ENCODE data around the gene CMTM8.
"Not testable (repeated sequence)": the region's sequence is repeated elsewhere in the genome, so short reads cannot be mapped to it uniquely, and the experiment has no call there.

CMTM8 gene

DNA sequence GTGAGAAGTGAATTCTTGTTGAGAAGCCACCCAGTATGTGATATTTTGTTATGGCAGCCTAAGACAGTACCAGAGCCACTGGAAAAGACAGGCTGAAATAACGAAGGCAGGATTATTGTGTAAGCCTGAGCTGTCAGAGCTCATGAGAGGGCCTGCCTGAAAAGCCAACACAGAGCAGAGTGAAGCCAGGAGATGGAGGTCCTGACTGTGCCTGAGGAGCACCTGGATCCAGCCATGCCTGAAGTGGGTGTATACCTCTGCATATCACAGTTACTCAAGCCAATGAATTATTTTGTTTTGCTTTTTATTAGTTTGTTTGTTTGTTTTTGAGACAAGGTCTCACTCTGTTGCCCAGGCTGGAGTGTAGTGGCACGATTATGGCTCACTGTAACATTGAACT, 149.0 kb downstream of the CMTM8 start:
- DNase-seq: no peak

DNA sequence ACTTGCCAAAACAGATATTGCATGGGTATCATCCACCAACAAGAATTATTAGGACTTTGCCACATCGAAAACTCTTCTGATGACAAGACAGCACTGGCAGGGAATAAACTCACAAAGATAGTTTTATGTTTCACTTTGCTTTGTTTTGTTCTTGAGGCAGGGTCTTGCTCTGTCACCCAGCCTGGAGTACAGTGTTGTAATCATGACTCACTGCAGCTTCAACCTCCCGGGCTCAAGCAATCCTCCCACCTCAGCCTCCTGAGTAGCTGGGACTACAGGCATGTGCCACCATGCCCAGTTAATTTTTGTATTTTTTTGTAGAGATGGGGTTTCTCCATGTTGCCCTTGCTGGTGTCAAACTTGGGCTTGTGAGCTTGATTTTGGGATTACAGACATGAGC, 151.1 kb downstream of the CMTM8 start:
- DNase-seq: not testable (repeated sequence)

DNA sequence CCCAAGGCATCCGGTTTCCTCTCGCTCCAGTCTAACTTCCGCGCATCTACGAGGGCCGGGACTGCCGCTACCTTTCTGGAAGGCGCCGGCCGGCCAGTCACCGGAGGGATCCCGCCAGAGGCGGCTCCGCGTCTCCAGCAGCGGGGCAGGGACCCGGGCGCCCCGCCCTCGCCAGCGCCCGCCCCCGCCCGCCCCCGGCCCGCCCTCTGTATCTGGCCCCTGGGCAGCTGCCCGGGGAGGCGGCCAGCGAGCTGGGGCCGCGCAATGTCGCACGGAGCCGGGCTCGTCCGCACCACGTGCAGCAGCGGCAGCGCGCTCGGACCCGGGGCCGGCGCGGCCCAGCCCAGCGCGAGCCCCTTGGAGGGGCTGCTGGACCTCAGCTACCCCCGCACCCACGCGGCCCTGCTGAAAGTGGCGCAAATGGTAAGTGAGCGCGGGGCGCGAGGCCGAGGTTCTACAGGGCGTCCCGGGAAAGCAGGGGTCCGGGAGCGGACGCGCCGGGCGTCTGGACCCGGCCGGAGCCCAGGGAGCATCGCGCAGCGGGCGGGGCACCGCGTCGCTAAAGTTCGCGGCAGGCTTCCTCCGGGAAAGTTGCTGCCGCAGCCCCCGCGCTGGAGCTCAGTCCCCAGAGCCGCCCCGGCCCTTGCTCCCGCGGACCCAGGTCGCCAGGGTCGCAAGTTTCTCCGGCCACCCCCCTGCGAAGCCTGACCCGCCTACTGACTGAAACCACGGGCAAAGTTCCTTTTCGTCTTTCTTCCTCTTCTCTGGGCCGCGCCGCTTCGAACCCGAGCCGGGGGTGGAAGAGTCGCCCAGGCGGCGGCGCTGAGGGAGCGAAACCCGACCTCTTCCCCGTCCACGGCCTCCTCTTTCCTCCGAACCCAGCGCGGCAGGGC, 153.4 kb downstream of the CMTM8 start, which contains the start of gene CMTM7:
CMTM7 (plus strand) TSS at position 211 of the 893 bp plus-strand sequence; CDS start at position 265, 54 bp downstream.
- DNase-seq: no peak

DNA sequence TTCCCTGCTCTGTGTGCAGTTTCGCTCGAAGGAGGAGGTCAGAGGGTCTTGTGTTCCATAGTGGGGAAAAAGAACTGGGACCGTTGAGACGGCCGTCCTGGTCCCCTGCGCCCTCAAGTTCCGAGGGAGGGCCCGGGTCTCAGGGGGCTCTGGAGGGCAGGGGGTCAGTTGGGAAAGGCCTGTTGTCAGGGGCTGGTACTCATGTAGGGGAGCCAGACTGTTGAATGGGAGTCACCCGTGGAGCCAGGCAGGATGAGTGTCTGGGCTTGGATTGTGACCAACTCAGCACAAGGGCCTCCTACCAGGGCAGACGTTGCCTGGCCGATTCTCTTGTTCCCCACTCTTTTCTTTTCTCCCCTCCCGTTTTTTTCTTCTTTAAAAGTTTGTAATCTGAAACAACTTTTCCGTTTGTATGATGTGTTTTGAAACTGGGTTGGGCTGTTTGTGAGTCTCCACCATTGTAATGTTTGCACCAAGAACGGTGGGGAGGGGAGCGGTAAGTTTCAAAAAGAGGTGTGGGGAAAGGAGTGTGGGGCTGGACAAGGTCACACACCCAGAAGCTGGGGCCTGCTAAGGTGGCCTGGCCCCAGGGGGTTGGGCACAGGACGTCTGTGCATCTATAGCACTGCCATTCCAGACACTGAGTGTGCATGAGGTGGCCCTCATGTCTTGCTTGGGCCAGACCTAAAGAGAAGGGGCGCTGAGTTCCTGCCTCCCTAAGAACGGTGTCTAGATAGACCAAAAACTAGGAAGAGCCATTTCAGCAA, 154.2 kb downstream of the CMTM8 start:
- no peak for DNase-seq

DNA sequence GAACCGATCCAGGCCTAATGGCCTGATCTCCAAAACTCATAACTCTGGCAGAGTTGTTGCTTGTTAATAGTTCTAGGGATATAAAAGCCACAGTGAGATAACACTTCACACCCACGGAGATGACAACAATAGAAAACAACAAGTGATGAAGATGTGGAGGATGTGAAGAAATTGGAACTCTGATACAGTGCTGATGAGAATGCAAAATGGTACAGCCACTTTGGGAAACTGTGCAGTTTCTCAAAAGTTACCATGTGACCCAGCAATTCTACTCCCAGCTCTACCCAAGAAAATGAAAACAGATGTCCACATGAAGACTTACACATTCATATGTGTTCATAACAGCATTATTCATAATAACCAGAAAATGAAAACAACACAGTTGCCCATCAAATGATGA, 157.0 kb downstream of the CMTM8 start:
- DNase-seq: no peak

DNA sequence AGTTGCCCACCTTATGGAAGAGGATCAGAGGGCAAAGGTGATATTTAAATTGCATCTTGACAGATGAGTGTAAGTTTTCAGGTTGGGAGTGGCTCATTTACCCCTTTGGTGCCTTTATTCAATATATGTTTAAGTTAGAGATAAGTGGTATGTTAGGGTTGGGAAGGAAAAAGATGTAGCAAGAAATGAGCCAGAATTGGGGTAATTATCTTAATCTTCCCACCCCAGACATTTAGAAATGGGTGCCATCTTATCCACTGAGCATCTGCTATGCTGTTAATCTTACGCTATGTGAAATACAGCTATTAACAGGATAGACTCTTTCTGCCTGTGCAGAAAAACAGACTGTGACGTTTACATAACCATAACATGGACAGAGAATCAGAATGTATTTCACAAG, 159.5 kb downstream of the CMTM8 start:
- DNase-seq: no peak

DNA sequence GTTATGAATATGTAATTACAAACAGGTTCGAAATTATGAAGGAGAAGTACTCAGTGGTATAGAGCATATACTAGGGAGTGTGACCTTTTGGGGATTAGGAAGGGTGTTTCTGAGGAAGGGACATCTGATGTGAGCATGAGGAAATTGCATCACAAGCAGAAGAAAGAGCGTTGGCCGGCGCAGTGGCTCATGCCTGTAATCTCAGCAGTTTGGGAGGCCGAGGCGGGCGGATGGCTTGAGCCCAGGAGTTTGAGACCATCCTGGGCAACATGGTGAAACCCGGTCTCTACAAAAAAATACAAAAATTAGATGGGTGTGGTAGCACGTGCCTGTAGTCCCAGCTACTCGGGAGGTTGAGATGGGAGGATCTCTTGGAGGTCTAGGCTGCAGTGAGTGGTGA, 160.1 kb downstream of the CMTM8 start:
- DNase-seq: no peak

DNA sequence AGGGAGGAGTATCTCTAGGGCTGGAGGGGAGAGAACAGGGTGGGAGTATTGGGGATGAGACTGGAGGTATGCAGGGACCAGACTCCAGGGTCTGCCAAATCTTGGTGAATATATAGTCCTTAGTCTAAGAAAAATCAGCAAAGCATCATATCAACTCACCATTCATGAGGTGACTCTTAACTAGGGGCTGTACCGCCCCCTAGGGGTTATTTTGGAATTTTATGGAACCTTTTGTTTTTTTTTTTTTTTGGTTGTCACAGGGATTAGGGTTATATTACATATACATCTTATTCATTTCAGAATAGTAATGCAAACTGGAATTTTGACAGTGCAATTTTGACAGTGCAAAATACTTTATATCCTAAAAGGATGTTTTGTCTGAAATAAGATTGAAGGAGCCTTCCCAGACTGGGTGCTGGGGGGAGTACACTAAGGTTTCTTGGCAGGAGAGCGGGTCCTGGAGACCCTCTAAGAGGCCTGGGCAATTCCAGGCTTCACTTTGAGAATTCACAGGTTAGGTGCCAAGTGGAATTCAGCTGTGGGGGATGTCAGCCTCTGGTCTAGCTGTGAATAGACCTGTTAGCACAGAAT, 160.6 kb downstream of the CMTM8 start:
- DNase-seq: no peak

DNA sequence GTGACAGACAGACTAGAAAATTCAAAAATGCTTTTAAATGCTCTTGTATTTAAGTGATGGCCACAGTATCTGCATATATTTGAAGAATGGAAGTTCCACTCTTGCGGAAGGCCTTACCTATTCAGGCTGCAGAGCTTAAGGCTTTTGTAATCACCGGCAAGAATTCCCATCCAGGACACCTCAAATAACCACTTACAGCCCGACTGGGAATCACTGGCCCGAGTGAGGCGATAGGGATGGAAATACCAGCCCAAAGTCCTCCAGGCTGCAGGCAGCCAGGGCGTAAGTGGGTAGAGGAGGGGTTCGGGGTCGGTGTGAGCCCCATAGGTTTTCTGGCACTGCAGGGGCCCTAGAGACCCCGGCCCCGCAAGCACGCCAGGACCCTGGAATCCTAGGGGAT, 162.6 kb downstream of the CMTM8 start:
- DNase-seq: no peak

DNA sequence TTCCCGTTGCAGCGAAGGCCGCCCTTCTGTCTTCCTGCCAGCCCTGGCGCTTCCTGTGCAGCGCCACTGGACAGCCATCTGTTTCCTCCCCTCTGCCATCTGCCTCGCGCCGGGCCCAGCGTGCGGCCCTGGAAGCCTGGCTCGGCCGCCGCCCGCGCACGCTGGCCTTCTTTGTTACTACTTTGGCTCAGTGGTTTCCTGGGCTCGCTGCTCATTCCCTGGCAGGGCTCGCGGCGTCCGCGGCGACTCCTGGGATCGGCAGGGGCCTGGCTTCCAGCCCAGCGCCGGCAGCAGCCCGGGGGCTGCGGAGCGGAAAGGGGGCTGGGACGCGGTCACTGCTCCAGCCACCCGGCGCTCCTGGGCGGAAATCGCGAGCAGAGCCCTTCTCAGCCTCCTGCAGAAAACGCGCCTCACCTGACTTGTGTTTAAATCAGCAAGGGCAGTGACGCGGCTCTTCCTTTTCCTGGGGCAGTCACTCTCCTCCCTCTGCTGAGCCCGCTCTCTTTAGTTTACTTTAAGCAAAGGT, 163.1 kb downstream of the CMTM8 start:
- DNase-seq: peak; percentile 45

DNA sequence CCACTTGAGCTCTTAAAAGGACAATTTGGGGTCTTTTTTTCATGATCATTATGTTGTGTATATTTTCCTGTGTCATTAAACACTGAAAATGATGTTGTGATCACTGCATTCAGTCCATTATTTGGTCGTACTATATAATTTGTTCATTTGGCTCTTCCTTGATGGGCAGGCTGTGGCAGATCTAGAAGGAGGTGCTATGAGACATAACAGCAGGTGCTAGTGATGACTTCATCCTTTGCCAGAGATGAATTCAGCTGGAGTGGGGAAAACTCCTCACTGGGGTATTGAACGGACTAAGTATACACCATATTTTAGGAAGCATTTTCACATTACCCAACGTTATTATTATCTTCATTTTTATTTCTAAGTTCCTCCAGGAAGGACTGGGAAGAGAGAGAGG, 165.2 kb downstream of the CMTM8 start:
- no peak for DNase-seq

DNA sequence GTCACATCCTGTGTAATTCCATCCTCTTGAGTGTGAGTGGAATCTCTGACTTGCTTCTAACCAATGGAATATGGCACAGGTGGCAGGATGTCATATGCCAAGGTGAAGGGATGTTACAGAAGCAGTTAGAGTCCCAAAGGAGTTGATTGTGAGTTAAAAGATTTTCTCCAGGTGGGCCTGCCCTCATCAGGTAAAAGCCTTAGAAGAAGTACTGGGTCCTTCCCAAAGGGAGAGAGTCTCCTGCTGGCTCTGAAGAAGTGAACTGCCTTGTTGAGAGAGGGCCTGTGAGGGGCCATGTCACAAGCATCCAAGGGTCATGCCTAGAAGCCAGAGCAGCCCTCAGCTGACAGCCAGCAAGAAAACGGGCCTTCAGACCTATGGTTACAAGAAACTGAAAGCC, 166.2 kb downstream of the CMTM8 start:
- no peak for DNase-seq

DNA sequence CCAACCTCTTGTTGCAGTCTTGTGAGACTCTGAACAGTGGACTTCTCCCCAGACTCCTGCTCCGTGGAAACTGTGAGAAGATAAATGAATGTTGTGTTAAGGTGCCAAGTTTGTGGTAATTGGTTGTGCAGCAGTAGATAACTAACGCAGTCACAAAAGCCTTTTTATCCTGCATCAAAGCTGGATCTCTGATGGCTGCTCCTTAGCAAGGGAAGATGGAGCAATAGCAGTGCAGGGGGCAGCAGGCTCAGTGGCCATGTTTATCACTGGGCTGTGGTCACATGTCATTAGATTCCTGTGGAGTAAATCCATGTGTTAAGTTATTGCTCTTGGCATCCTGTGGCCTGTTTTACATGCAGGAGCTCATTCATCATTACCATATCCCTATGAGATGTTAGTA, 166.7 kb downstream of the CMTM8 start:
- DNase-seq: no peak

DNA sequence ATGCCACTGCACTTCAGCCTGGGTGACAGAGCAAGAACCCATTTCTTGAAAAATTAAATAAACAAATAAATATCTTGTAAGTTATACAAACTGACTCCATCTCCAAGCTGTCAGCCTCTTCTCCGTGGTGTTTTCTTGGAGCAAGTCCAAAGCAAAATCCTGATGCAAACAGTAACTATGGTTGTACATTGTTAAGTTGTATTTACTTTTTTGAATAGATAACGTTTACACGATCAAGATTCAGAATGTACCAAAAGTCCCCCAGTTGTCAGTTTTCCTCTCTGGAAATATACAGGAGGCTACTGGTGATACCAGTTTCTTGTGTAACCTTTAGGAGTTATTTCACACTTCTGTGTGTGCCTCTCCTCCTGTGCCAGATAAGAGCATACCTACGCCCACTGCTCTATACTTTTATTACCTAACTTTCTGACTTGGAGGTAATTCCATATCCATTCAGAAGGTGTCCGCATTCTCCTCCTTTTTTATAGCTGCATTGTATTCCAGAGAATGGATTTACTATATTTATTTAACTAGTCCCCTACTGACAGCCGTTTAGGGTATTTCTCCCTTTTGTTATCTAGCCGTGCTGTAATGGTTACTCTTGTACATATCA, 167.3 kb downstream of the CMTM8 start:
- DNase-seq: no peak

DNA sequence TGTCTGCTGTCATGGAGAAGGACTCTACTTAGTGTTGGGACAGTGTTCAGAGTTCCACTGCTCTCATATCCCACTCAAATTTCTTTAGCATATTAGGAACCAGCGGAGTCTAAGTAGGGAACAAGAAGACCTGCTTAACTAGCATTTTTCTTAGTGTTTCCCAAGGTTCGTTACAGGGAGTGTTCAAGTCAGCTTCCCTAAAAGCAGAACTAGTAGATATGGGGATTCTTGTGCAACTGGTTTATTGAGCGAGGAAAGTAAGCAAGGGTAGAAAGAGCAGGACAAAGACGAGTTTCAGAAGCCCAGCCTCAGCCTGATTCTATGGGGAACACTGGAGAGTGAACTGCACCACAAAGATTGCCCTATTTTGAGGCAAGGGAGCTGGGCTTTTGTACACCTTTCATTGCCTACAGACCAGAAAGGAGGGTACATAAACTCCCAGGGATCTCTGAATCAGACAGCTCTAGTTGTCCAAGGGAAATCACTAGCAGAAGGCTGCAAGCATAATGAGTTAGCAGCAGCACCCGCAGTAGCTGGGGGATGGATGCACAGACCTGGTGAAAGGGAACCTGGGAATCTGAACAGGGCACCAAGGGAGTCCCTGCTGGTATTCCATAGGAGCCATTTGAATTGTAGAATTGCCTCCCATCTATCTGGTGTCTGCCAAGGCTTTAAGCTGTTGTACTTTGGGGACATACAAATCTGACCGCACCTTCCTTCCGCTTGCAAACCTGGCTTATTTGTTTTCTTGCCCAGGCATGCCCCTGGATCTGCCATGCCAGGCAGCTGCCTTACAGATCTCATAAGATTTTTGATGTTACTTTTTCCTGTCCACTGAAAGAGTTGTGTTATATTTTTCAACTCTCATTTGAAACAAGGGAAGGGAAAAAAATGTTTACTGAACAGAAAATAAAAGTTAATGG, 168.3 kb downstream of the CMTM8 start:
- DNase-seq: no peak

DNA sequence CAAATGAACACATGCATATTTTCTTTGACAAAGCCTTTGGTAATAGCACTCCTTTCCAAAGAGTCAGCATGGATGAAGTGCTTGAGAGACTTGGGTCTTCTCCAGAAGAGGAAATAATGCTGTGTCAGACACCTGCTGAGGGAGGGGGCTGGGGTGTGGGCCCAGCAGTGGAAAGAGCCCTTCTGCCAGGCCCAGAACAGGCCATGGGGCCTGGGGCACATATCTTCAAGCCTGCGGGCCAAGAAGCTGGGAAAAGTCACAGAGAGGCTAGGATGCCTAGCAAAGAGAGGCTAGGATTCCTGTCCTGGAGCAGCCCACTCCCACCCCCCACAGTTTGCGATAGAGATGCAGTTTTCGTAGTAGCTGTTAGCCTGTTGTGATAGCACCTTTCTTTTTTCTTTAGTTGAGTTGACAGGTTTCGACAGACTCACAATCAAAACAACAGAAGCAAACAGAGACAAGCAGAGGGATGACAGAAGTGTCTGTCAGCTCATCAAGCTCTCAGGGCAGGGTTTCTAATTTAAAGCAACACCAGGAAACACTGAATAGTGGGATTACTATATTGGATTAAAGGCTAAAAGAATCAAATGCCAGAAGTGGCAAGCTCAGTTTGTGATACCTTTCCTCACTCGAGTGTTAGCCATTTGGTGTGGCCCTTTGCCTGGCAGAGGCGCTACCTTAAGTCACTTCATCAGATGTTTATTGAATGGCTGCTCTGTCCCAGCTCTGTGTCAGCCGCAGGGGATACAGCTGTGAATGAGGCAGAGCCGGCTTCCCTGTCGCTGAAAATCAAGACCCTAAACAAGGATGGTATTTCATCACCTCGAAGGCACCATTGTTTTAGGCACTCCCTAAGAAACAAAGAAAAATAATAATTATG, 172.1 kb downstream of the CMTM8 start:
- no peak for DNase-seq

DNA sequence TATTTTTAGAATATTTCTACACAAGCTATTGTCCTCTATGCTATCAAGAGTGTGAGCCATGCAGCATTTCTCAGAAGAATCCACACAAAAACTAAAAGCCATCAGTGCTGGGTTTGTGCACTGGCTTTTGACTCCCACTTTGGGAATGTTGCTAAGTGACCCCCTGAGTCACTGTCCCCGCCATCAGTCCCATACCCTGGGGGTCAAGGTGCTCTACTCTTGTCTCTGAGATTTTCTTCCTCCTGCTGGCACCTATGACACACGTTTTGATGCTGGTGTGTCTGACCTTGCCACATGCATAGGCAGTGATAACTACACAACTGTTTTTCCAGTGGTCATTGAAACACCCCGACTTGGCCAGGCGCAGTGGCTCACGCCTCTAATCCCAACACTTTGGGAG, 173.0 kb downstream of the CMTM8 start:
- DNase-seq: no peak

DNA sequence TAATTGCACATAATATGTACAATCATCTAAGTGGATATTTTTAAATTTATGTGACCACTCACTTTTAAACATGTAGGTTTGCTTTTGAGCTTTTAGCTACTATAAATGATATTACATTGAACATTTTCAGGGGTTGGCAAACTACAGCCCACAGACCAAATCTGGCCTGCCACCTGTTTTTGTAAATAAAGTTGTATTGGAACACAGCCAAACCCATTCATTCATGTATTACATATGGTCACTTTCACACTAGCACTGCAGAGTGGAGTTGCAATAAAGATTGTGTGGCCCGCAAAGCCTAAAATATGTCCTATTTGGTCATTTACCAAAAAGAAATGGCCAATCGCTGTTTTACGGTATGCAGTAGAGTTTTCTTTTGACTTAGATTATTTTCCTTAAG, 174.4 kb downstream of the CMTM8 start:
- DNase-seq: no peak

DNA sequence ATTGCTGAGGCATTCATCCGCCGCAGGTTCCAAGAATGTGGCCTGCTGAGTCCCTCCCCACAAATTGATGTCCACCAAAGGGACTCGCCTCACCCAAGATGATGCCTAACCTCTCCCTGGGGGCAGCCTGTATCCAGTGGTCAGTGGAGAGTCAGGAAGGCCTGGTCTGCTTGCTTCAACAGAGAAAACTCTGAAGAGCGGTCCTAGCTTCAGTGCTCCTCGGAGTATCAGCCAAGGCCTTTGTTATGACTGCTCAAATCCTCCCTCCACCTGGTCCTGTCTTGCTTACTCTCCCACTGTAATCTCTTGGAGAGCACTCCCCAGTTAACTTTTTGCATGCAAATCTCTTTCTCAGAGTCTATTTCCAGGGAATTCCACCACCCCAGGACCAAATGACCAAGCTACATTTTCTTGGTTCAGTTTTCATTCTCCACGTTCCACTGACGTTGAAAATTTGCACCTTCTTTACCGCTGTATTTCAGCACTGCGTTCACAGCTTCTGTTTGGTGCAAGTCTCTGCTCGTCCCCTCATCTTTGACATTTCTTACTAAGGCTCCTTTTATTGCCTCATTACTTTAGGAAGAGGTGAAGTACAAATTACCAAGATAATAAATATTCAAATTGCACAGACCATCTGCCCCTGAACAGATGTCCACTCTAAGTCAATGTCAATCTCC, 175.5 kb downstream of the CMTM8 start:
- DNase-seq: no peak

DNA sequence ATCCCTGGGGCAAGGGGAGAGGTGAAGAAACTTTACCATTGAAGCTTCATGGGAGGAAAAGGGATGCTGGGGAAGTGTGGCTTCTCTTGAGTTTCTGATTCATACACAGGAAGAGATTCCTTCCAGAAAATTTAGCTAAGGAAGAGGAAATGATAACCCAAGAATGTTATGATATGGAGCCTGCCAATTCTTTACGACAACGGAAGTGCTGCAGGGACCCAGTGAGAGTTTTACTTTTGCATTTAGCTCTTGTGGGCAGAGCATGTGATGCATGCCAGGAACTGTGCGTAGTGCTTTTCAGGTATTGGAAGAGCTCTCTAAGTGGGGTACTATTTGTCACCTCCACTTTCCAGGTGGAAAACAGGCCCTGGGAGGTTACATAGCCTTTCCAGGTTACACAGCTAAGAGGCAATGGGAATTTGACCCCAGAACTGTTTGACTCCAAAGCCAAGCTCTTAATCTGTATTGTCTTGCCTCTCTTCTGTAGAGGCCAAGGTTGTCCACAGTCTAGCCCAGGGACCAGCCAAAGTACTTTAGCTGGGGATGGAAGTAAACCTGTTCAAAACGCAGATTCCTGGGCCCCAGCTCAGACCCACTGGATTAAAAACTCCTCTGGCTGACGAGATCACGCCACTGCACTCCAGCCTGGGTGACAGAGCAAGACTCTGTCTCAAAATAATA, 176.2 kb downstream of the CMTM8 start:
- no peak for DNase-seq
